SK-MEL-5 (cell line): ENCODE results near the gene OCSTAMP. TPM values are rescaled to one million over a fixed set of nuclear protein-coding genes. Genes with fewer than 3 reads are reported as not detected.

Experiments
- DNase-seq: peaks from one replicate; pipeline ENCODE4 v3.0.0-alpha.2; 2016; ENCODE audit warnings: low read depth, low spot score
- in situ Hi-C: cut with HindIII; loops from 2 replicates; pipeline ENCODE4 v1.10.0; 2016; ENCODE audit warnings: low sequenced_read_pairs, high pct_unique_total_duplicates, low pct_unique_long_range_greater_than_20kb
- total RNA-seq: library from RNA; depleted of rRNA; stranded (reverse); fragments of >200 nt; shearing (Covaris generic); gene quantifications from 2 replicates; pipeline ENCODE4 v1.2.3, GENCODE V29; 2014; rRNA removed

OCSTAMP gene
- total RNA-seq, 1 experiment from 2014 or later = not detected

DNA sequence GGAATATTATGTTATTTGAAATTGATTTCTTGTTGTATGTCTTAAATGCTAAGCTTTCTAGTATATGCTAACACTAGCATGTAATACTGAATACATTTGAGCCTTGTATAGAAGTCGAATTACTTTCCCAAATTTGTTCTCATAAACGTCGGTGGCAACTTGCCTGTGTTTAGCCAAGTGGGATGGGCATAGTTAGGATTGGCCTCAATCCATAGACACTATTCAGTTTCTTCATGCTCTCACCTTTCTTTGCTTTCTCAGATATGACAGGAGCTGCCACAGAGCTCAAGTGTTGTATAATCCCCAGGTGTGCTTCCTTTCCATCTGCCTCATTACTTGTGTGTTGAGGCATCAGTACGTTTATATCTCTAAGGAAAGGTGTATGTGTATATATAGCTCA, 56.4 kb downstream of the OCSTAMP start:
- in situ Hi-C loops = no loop called here
- DNase-seq = no peak

DNA sequence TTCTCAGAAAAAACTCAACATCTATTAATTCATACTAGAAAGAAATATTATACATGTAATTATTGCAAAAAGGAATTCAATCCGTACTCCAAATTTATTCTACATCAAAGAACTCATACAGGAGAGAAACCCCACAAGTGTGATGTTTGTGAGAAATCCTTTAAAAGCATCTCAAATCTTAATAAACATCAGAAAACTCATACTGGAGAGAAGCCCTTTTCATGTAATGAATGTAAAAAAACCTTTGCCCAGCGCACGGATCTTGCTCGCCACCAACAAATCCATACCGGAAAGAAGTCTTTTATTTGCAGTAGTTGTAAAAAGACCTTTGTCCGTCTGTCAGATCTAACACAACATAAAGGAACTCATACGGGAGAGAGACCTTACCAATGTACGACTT, 59.1 kb downstream of the OCSTAMP start:
- in situ Hi-C loops = no loop called here
- DNase-seq = no peak

Other genes with a start within 250 kb of the OCSTAMP start
- gene CDH22, start 242.2 kb downstream of the OCSTAMP start, total RNA-seq = not detected in 2 replicates
- 41.1 and 44.9 TPM in 2 replicates for gene ELMO2, start 144.0 kb downstream of the OCSTAMP start, total RNA-seq
- not detected in 2 replicates for gene ZNF334, start 37.1 kb downstream of the OCSTAMP start, total RNA-seq
- gene SLC13A3, start 100.8 kb upstream of the OCSTAMP start, total RNA-seq = 4.1 and 5.2 TPM in 2 replicates
- 52.9 and 56.6 TPM in 2 replicates for gene TP53RK, start 138.8 kb upstream of the OCSTAMP start, total RNA-seq
- gene SLC2A10, start 159.0 kb upstream of the OCSTAMP start, total RNA-seq = 8.5 and 8.8 TPM in 2 replicates